SK-N-MC (cell line): ENCODE results near the gene GIMAP5.

Experiments
- EZH2 ChIP-seq: fragments of 200-600 bp; sonication (generic); IDR thresholded peaks from one replicate; pipeline ENCODE4 v1.6.1; 2017; ENCODE audit warnings: antibody characterized with exemption
- POLR2AphosphoS5 ChIP-seq: IDR thresholded peaks from 2 replicates; pipeline ENCODE4 v1.6.1; 2012; ENCODE audit warnings: mild to moderate bottlenecking, low read depth, low read length, borderline replicate concordance

DNA sequence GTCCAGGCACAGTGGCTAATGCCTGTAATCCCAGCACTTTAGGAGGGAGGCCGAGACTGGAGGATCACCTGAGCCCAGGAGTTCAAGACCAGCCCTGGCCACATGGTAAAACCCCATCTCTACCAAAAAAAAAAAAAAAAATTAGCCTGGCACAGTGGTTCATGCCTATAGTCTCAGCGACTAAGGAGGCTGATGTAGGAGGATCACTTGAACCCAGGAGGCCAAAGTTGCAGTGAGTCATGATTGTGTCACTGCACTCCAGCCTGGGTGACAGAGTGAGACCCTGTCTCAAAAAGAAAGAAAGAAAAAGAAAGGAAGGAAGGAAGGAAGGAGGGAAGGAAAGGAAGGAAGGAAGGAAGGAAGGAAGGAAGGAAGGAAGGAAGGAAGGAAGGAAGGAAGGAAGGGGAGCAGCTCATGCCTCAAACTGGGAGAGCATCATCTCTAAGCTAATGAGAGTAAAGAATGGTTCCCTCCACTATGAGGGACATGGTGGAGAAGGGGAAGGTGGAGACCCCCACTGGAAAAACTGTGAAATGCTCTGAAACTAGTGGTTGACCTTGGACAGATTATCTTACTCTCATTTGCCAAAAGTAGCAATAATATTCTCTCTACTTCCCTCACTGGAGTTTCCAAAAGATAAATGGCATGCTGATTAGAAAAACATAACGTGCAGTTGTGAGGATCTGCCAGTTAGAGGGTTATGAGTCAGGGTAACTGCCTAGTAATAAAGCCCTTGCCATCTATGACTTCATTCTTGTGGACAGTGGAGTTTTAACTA, 16.8 kb downstream of the GIMAP5 start:
- TF ChIP-seq EZH2 (no peak), POLR2AphosphoS5 (no peak)
